ENCODE measurements around the gene MRPS5.

DNA sequence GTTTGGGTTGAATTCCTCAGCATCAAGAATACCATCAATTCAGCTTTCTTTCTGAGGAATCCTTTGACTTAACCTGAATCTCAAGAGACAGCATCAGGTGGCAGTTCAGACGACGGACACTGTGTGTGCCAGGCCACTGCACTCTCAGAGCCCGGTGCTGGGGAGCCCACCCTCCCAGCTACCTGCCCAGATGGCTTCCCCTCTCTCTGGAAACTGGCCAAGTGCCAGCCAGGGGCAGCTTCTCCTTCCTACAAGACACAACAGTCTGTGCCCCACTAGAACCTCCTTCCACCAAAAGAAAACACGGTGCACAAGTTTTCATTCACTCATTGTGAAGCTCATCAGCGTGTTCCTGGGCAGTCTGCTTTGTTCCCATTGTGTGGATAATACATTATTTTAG lies 67.6 kb downstream of the MRPS5 start:
- TF ChIP-seq, protein P1, sequence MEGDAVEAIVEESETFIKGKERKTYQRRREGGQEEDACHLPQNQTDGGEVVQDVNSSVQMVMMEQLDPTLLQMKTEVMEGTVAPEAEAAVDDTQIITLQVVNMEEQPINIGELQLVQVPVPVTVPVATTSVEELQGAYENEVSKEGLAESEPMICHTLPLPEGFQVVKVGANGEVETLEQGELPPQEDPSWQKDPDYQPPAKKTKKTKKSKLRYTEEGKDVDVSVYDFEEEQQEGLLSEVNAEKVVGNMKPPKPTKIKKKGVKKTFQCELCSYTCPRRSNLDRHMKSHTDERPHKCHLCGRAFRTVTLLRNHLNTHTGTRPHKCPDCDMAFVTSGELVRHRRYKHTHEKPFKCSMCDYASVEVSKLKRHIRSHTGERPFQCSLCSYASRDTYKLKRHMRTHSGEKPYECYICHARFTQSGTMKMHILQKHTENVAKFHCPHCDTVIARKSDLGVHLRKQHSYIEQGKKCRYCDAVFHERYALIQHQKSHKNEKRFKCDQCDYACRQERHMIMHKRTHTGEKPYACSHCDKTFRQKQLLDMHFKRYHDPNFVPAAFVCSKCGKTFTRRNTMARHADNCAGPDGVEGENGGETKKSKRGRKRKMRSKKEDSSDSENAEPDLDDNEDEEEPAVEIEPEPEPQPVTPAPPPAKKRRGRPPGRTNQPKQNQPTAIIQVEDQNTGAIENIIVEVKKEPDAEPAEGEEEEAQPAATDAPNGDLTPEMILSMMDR (IDR thresholded peaks at IDR 0.05; ENCODE audit: low read length) = no peak
- TF ChIP-seq EZH2 (IDR thresholded peaks at IDR 0.05; ENCODE audit: borderline replicate concordance, low read length) = no peak
